Inferior parietal cortex (tissue), 1 donor: ENCODE results near the gene LMNA.

Experiments
- DNase-seq: peaks from one replicate; pipeline ENCODE4 v3.0.0-alpha.2; 2016; ENCODE audit errors: extremely low spot score

Gene LMNA

GRCh38 chr1:156140879-156141707 is 26.6 kb downstream of the LMNA start:
- DNase-seq: no peak

DNA sequence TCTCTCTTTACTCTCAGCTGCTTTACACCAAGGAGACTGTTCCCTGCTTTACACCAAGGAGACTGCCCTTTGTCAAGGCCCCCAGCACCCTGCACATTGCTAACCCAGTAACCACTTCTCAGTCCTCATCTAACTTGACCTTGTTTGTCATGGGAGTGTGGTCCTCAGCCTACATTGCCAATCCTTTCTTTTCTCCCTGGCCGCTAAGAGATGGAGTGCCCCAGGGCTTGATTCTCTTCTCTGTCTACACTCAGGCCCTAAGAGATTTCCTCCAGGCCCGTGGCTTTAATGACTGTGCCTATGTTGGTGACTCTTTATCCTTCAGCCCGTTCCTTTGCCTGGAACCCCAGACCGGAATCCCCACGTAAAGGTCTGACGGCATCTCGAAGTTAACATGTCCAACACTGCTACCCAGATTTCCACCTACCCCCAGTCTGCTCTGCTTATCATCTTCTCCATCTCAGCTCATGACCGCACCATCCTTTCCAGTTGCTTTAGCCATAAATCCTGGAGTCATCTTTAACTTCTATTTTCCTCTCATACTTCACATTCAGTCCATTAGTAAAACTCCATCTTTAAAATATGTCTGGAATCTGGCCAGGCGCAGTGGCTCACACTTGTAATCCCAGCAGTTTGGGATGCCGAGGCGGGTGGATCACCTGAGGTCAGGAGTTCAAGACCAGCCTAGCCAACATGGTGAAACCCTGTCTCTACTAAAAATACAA is 29.4 kb downstream of the LMNA start:
- no peak for DNase-seq

- DNase-seq: no peak
These were observed 30.2 kb downstream of the LMNA start for GRCh38 chr1:156144742-156145141.

DNA sequence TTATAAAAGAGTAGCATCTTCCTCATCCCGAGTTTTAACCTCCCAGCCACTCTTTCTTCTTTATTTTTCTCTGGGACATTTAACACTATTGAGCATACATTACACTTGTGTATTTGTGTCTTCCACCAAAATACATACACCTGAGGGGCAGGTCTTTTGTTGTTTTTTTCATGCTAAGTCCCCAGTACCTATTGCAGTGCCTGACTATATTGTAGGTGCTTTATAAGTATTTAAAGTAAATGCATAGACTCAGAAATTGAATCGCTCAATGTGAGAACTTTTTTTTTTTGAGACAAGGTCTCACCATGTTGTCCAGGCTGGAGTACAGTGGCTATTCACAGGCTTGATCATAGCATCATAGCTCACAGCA is 31.1 kb downstream of the LMNA start:
- no peak for DNase-seq

DNA sequence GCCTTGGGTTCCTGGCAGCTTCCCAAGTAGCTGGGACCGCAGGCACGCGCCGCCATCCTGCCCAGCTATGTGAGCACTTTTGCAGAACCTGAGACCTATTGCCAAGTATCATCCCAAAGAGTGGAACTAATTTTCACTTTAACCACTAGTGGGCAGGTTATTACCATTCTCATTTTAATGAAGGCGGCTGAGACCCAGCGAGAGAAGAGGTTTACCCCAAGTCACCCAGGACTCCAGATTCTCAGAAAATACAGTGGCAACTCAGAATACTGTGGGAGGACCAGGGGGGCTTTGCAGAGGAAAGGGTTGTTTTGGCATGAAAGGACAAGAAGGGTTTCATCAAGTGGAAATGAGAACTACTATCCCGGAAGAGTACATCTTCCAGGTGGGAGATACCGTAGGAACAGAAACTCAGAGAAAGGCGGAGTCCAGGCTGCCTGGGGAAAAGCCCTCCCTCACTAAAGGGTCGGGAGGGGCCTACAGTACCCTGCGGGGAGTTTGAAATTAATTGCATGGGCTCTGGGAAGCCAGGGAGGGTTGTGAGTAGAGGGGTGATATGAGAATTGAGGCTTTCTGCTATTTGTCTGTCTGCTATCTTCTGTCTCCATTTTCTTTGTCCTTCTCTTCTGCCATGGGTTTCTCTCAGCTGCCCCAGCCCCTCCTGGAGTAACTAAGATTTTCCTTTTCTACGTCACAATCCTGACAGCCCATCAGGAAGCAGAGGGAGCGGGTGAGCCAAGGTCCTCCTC is 31.7 kb downstream of the LMNA start:
- peak; percentile 89 for DNase-seq

- no peak for DNase-seq
These were observed 32.4 kb downstream of the LMNA start for GRCh38 chr1:156146769-156147405.

DNA sequence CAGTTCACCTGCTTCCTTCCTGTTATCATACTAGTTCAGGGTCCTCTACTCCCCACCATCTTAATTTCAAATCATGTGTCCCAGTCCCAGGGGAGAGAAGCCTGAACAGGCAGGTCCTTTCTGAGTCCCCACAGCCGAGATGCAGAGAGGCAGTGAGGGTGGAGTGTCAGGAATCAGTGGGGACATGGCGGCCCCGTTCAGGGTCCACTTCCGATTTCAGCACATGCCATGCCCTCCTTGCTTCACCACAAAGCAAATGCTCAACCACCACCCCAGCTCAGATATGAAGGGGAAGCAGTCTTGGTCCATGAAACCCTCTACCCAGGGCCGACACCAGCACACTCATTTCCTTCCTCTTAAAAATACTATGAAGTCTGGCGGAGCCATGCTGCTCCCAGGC is 33.7 kb downstream of the LMNA start:
- no peak for DNase-seq

GRCh38 chr1:156149374-156150332 is 35.1 kb downstream of the LMNA start:
- DNase-seq: no peak

- DNase-seq: no peak
These were observed 36.0 kb downstream of the LMNA start for GRCh38 chr1:156150333-156151011.

GRCh38 chr1:156151093-156151688 is 36.7 kb downstream of the LMNA start:
- no peak for DNase-seq

- DNase-seq: no peak
These were observed 38.1 kb downstream of the LMNA start for GRCh38 chr1:156152628-156153027.

DNA sequence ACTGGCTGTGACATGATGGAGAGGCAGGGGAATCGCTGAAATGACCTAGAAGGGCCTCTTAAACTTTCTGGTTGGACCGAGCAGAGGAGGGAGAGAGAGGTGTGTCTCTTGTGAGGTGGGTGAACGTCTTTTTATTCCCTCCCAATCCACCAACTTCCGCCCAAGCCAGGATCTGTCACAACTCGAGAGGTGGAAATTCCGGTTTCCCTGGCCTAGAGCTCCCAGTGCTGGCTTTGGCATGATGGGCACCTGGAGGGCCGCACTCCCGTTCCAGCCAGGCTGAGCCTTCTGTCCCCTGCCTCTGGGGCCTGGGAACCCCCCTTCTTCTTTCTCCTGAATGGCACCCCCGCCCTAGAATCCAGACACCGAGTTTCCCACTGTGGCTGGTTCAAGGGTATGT is 38.9 kb downstream of the LMNA start, which contains the start of gene SEMA4A:
TSS of gene SEMA4A (plus strand) at position 224 of the 400 bp plus-strand sequence. CDS start 994 bp downstream, outside the sequence.
- DNase-seq: no peak

DNA sequence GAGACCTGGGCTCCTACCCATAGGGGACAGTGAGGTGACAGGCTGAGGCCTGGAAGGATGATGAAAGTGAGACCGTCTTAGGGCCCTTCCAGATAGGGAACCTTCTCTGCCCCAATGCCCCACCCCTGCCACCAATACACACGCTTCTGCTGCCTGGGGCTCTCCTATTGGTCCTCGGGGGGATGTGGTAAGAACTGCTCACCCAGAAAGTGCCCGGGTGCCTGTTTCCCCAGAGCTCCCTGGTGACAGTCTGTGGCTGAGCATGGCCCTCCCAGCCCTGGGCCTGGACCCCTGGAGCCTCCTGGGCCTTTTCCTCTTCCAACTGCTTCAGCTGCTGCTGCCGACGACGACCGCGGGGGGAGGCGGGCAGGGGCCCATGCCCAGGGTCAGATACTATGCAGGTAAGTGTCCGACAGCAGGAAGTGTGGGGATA is 39.8 kb downstream of the LMNA start:
- no peak for DNase-seq

- no peak for DNase-seq
These were observed 41.4 kb downstream of the LMNA start for GRCh38 chr1:156155756-156156510.

- no peak for DNase-seq
These were observed 43.0 kb downstream of the LMNA start for GRCh38 chr1:156157506-156157905.

DNA sequence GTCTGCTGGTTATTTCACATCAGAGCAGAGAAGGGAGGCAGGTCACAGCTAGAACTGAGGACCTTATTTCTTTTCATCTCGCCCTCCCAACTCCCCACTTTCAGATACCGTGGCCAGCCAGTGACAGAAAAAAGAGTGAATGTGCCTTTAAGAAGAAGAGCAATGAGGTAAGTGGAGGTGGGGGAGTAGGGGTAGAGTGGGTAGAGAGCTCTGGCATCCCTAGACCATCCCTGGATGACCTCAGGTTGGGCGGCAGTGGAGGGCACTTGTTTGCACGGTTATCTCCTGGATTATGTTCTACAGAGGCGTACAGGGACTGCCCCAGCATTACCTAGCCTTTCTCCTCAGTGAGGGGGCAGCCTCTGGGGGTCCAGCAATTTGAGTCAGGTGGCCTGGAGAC is 43.5 kb downstream of the LMNA start:
- no peak for DNase-seq

- DNase-seq: no peak
These were observed 45.7 kb downstream of the LMNA start for GRCh38 chr1:156160000-156160742.

GRCh38 chr1:156160743-156161171 is 46.2 kb downstream of the LMNA start:
- DNase-seq: no peak
